Right atrium auricular region (tissue), 2 donors: ENCODE measurements around the gene AGBL4. TPM values are rescaled to one million over a fixed set of nuclear protein-coding genes. Genes with fewer than 3 reads are reported as not detected.
"Not testable (repeated sequence)": the region's sequence is repeated elsewhere in the genome, so short reads cannot be mapped to it uniquely, and the experiment has no call there.

Experiments used
- DNase-seq: peaks from one replicate; pipeline ENCODE4 v3.0.0-alpha.2; 2019; ENCODE audit warnings: low spot score
- H3K27ac ChIP-seq, 2 donors: fragments of 200-600 bp; sonication (generic); 1 replicate in 1 of 2; 2 replicates in 1 of 2; pipeline ENCODE4 v1.5.1; 2016 to 2019
- H3K27me3 ChIP-seq, 2 donors: fragments of 200-600 bp; sonication (generic); one replicate each; pipeline versions ENCODE4 v1.5.1 to v1.6.0; 2017 to 2019
- H3K36me3 ChIP-seq: fragments of 200-600 bp; sonication (generic); one replicate; pipeline ENCODE4 v1.5.1; 2016
- H3K4me1 ChIP-seq, 2 donors: fragments of 200-600 bp; sonication (generic); one replicate each; pipeline versions ENCODE4 v1.5.1 to v1.6.0; 2017 to 2019
- H3K4me3 ChIP-seq, 2 donors: fragments of 200-600 bp; sonication (generic); 1 replicate in 1 of 2; 2 replicates in 1 of 2; pipeline ENCODE4 v1.5.1; 2017 to 2019; ENCODE audit warnings: mild to moderate bottlenecking in 1 of 2, moderate library complexity in 1 of 2
- H3K9me3 ChIP-seq, 2 donors: fragments of 200-600 bp; sonication (generic); one replicate each; pipeline ENCODE4 v1.5.1; 2019
- CTCF ChIP-seq, 2 donors: fragments of 200-600 bp; sonication (generic); IDR thresholded peaks; one replicate each; pipeline ENCODE4 v1.5.1; 2019; ENCODE audit warnings: antibody characterized with exemption in 2 of 2
- total RNA-seq, 2 donors: library from RNA; depleted of rRNA; stranded (reverse); fragments of >200 nt; gene quantifications; one replicate each; pipeline ENCODE4 v1.1.0, GENCODE V29; 2016

AGBL4 gene
- total RNA-seq, 2 donors from 2014 or later, result 0.94 to 1.7 TPM

GRCh38 chr1:49013079-49013478 is 1010.7 kb downstream of the AGBL4 start:
- Histone ChIP-seq H3K36me3 (no peaks in the 10 kb centered on the region), H3K9me3 (no peaks in the 10 kb centered on the region), H3K27ac (no peak overlapping the region), H3K4me3 (no peak overlapping the region), H3K4me1 (no peaks in the 10 kb centered on the region), H3K27me3 (no peaks in the 10 kb centered on the region)
- TF ChIP-seq CTCF (IDR thresholded peaks at IDR 0.05), result no peak
- DNase-seq, result no peak

GRCh38 chr1:49002981-49003380 is 1020.8 kb downstream of the AGBL4 start:
- not testable (repeated sequence) for DNase-seq, H3K27me3 ChIP-seq, H3K4me1 ChIP-seq, H3K9me3 ChIP-seq, H3K27ac ChIP-seq, H3K4me3 ChIP-seq, H3K36me3 ChIP-seq

GRCh38 chr1:48999321-48999720 is 1024.4 kb downstream of the AGBL4 start:
- H3K27me3 ChIP-seq, result no peaks in the 10 kb centered on the region
- TF ChIP-seq CTCF (IDR thresholded peaks at IDR 0.05), result no peak
- H3K9me3 ChIP-seq, result no peaks in the 10 kb centered on the region
- H3K27ac ChIP-seq, result no peak overlapping the region
- DNase-seq, result no peak
- no peaks in the 10 kb centered on the region for H3K36me3 ChIP-seq
- no peaks in the 10 kb centered on the region for H3K4me1 ChIP-seq
- no peak overlapping the region for H3K4me3 ChIP-seq

GRCh38 chr1:48996311-48996710 is 1027.4 kb downstream of the AGBL4 start:
- no peak for DNase-seq
- Histone ChIP-seq H3K9me3 (peaks cover 0 to 9% of the 10 kb centered on the region in 2 donors), H3K4me1 (no peaks in the 10 kb centered on the region), H3K27me3 (no peaks in the 10 kb centered on the region), H3K4me3 (no peak overlapping the region), H3K27ac (no peak overlapping the region), H3K36me3 (no peaks in the 10 kb centered on the region)
- no peak for TF ChIP-seq CTCF (IDR thresholded peaks at IDR 0.05)

GRCh38 chr1:48988633-48989197 is 1035.0 kb downstream of the AGBL4 start:
- Histone ChIP-seq H3K27me3 (no peaks in the 10 kb centered on the region), H3K36me3 (no peaks in the 10 kb centered on the region), H3K4me1 (no peaks in the 10 kb centered on the region), H3K4me3 (no peak overlapping the region), H3K27ac (no peak overlapping the region), H3K9me3 (peaks cover 0 to 13% of the 10 kb centered on the region in 2 donors)
- no peak for TF ChIP-seq CTCF (IDR thresholded peaks at IDR 0.05)
- no peak for DNase-seq

- Histone ChIP-seq H3K27ac (no peak overlapping the region), H3K4me3 (no peak overlapping the region), H3K27me3 (no peaks in the 10 kb centered on the region), H3K9me3 (no peaks in the 10 kb centered on the region), H3K36me3 (no peaks in the 10 kb centered on the region), H3K4me1 (no peaks in the 10 kb centered on the region)
- no peak for TF ChIP-seq CTCF (IDR thresholded peaks at IDR 0.05)
- DNase-seq, result no peak
Measured at GRCh38 chr1:48979940-48980339, 1043.8 kb downstream of the AGBL4 start.
